ENCODE results near the gene CHMP2A.

- TF ChIP-seq CERS6 (CRISPR knock-in tag; IDR thresholded peaks at IDR 0.05) (no peak), CTCF (CRISPR knock-in tag; IDR thresholded peaks at IDR 0.05) (no peak), MTA3 (CRISPR knock-in tag; IDR thresholded peaks at IDR 0.05) (no peak), ZBTB1 (CRISPR knock-in tag; IDR thresholded peaks at IDR 0.05; ENCODE audit: borderline replicate concordance) (no peak)
These were observed 7.5 kb upstream of the CHMP2A start for GRCh38 chr19:58562122-58563033.
